ENCODE measurements around the gene SLC4A4.
"Not testable (repeated sequence)": the region's sequence is repeated elsewhere in the genome, so short reads cannot be mapped to it uniquely, and the experiment has no call there.

Gene SLC4A4

GRCh38 chr4:71408961-71409360 lies 70.1 kb downstream of the SLC4A4 start:
- DNase-seq (ENCODE audit: low read depth): not testable (repeated sequence)

GRCh38 chr4:71411981-71412380 lies 73.2 kb downstream of the SLC4A4 start:
- no peak for DNase-seq (ENCODE audit: low read depth)

- DNase-seq (ENCODE audit: low read depth): peak; percentile 13
These were observed 76.7 kb downstream of the SLC4A4 start for GRCh38 chr4:71415491-71415890.

- no peak for DNase-seq (ENCODE audit: low read depth)
These were observed 78.3 kb downstream of the SLC4A4 start for GRCh38 chr4:71417150-71417549.

- DNase-seq (ENCODE audit: low read depth): no peak
These were observed 87.7 kb downstream of the SLC4A4 start for GRCh38 chr4:71426381-71427042.

GRCh38 chr4:71429106-71429505 lies 90.3 kb downstream of the SLC4A4 start:
- no peak for DNase-seq (ENCODE audit: low read depth)

- no peak for DNase-seq (ENCODE audit: low read depth)
These were observed 91.1 kb downstream of the SLC4A4 start for GRCh38 chr4:71429962-71430361.

GRCh38 chr4:71430609-71431008 lies 91.8 kb downstream of the SLC4A4 start:
- DNase-seq (ENCODE audit: low read depth): no peak

GRCh38 chr4:71440612-71441011 lies 101.8 kb downstream of the SLC4A4 start:
- no peak for DNase-seq (ENCODE audit: low read depth)

GRCh38 chr4:71441186-71442169 lies 102.7 kb downstream of the SLC4A4 start:
- DNase-seq (ENCODE audit: low read depth): peak; percentile 58

- no peak for DNase-seq (ENCODE audit: low read depth)
These were observed 103.5 kb downstream of the SLC4A4 start for GRCh38 chr4:71442336-71442735.

- no peak for DNase-seq (ENCODE audit: low read depth)
These were observed 105.6 kb downstream of the SLC4A4 start for GRCh38 chr4:71444395-71444794.

GRCh38 chr4:71445811-71446210 lies 107.0 kb downstream of the SLC4A4 start:
- DNase-seq (ENCODE audit: low read depth): no peak

GRCh38 chr4:71446479-71447081 lies 107.8 kb downstream of the SLC4A4 start:
- no peak for DNase-seq (ENCODE audit: low read depth)

GRCh38 chr4:71449040-71449439 lies 110.2 kb downstream of the SLC4A4 start:
- no peak for DNase-seq (ENCODE audit: low read depth)

GRCh38 chr4:71449878-71450277 lies 111.1 kb downstream of the SLC4A4 start:
- no peak for DNase-seq (ENCODE audit: low read depth)

- no peak for DNase-seq (ENCODE audit: low read depth)
These were observed 114.7 kb downstream of the SLC4A4 start for GRCh38 chr4:71453531-71453930.

GRCh38 chr4:71456841-71457240 lies 118.0 kb downstream of the SLC4A4 start:
- peak; percentile 73 for DNase-seq (ENCODE audit: low read depth)

GRCh38 chr4:71460371-71460770 lies 121.6 kb downstream of the SLC4A4 start:
- no peak for DNase-seq (ENCODE audit: low read depth)

- no peak for DNase-seq (ENCODE audit: low read depth)
These were observed 122.6 kb downstream of the SLC4A4 start for GRCh38 chr4:71461422-71461821.

GRCh38 chr4:71466775-71467174 lies 128.0 kb downstream of the SLC4A4 start:
- DNase-seq (ENCODE audit: low read depth): no peak

GRCh38 chr4:71468116-71468710 lies 129.4 kb downstream of the SLC4A4 start:
- DNase-seq (ENCODE audit: low read depth): no peak

Measured in non-pigmented ciliary epithelial cell (primary cell).